GM10248 (cell line): ENCODE data around the gene MND1.

ENCODE experiments used
- CTCF ChIA-PET: fragments of 300-600 bp; sonication (Branson Sonifier 250); formaldehyde crosslinking; extraction: SDS; loops from one replicate; lab custom pipeline; 2021; ENCODE audit warnings: antibody characterized with exemption; lab: Yijun Ruan, JAX
- POLR2A ChIA-PET: fragments of 350-650 bp; sonication (Branson Sonifier 250); formaldehyde crosslinking; extraction: SDS; loops from one replicate; lab custom pipeline; 2020; ENCODE audit warnings: antibody characterized with exemption; lab: Yijun Ruan, JAX
- DNase-seq: peaks from one replicate; pipeline ENCODE4 v3.0.0; 2012; ENCODE audit errors: extremely low spot score
- CTCF ChIP-seq: IDR thresholded peaks from 2 replicates; pipeline ENCODE4 v1.5.1; 2012; ENCODE audit warnings: mild to moderate bottlenecking, low read depth; ENCODE audit errors: extremely low read depth, missing control alignments, control extremely low read depth

The MND1 gene

GRCh38 chr4:153327247-153327646 lies 17.2 kb upstream of the MND1 start:
- ChIA-PET CTCF (interaction anchor here (1.0 to 1.5 kb wide), 3 partner anchors 8 to 316 kb away, joined by 3 to 4 read pairs (median 3); no protein-coding TSS in a partner anchor), POLR2A (no interaction called here)
- no peak for TF ChIP-seq CTCF
- peak; percentile 24 for DNase-seq

- DNase-seq, result no peak
- CTCF ChIA-PET, result no interaction called here
- POLR2A ChIA-PET, result no interaction called here
- TF ChIP-seq CTCF, result no peak
Observed at GRCh38 chr4:153332936-153333335, 11.6 kb upstream of the MND1 start.

- ChIA-PET POLR2A (no interaction called here), CTCF (no interaction called here)
- no peak for TF ChIP-seq CTCF
- DNase-seq, result no peak
Observed at GRCh38 chr4:153333874-153334273, 10.6 kb upstream of the MND1 start.

- ChIA-PET POLR2A (no interaction called here), CTCF (interaction anchor here (1.4 to 1.7 kb wide), 2 partner anchors 8 to 9 kb away, joined by 4 to 8 read pairs; no protein-coding TSS in a partner anchor)
- DNase-seq, result no peak
- TF ChIP-seq CTCF, result no peak
Observed at GRCh38 chr4:153335665-153336064, 8.8 kb upstream of the MND1 start.

- no peak for DNase-seq
- ChIA-PET POLR2A (no interaction called here), CTCF (no interaction called here)
- TF ChIP-seq CTCF, result no peak
Observed at GRCh38 chr4:153337686-153338085, 6.8 kb upstream of the MND1 start.

GRCh38 chr4:153341575-153342090 lies 2.9 kb upstream of the MND1 start:
- POLR2A ChIA-PET, result no interaction called here
- no peak for DNase-seq
- TF ChIP-seq CTCF, result no peak
- CTCF ChIA-PET, result interaction anchor here (1.2 to 6.9 kb wide), 6 partner anchors 214 to 408 kb away, joined by 3 to 48 read pairs (median 4); no protein-coding TSS in a partner anchor
